CD14-positive monocyte (primary cell): ENCODE data around the gene CHD1. TPM values are rescaled to one million over a fixed set of nuclear protein-coding genes. Genes with fewer than 3 reads are reported as not detected.
A peak's percentile ranks its signal among the peaks of the same experiment; 100 is the strongest.

Experiments used
- DNase-seq, 3 donors: peaks; one replicate each; pipeline ENCODE4 v3.0.0-alpha.2; 2011 to 2022
- H2AFZ ChIP-seq: 2 replicates; pipeline ENCODE4 v1.6.0; 2012; ENCODE audit warnings: mild to moderate bottlenecking, low read depth, low read length, inconsistent platforms; ENCODE audit not compliant: insufficient read depth, poor library complexity, severe bottlenecking
- H3K27ac ChIP-seq, 2 donors: 1 replicate in 1 of 2; 2 replicates in 1 of 2; pipeline ENCODE4 v1.5.1; 2012 to 2013; ENCODE audit warnings: low read length in 2 of 2, control low read depth in 1 of 2, inconsistent platforms in 1 of 2, low read depth in 1 of 2, mild to moderate bottlenecking in 1 of 2
- H3K27me3 ChIP-seq, 2 donors: one replicate each; pipeline versions ENCODE4 v1.6.0 to v1.6.1; 2011 to 2013; ENCODE audit warnings: low read length in 2 of 2; ENCODE audit not compliant: control insufficient read depth in 2 of 2, insufficient read depth in 2 of 2
- H3K36me3 ChIP-seq, 2 donors: replicated peaks in 1 of 2; 1 replicate in 1 of 2; 2 replicates in 1 of 2; pipeline versions ENCODE4 v1.5.1 to v1.6.1; 2012 to 2013; ENCODE audit warnings: low read length in 2 of 2, control low read depth in 1 of 2, inconsistent platforms in 1 of 2, mild to moderate bottlenecking in 1 of 2; ENCODE audit not compliant: insufficient read depth in 2 of 2, control insufficient read depth in 1 of 2
- H3K4me1 ChIP-seq, 2 donors: 1 replicate in 1 of 2; 2 replicates in 1 of 2; pipeline versions ENCODE4 v1.5.1 to v1.6.1; 2012 to 2013; ENCODE audit warnings: low read length in 2 of 2, control low read depth in 1 of 2, inconsistent platforms in 1 of 2, mild to moderate bottlenecking in 1 of 2, moderate library complexity in 1 of 2; ENCODE audit not compliant: insufficient read depth in 2 of 2, control insufficient read depth in 1 of 2
- H3K4me2 ChIP-seq: replicated peaks from 2 replicates; pipeline ENCODE3; 2012; ENCODE audit warnings: low read length, moderate library complexity, mild to moderate bottlenecking; ENCODE audit not compliant: poor library complexity, severe bottlenecking; ENCODE audit errors: extremely low read depth
- H3K4me3 ChIP-seq, 3 experiments: fragments of 200-600 bp in 1 of 3; sonication (generic) in 1 of 3; replicated peaks in 1 of 3; 1 replicate in 2 of 3; 2 replicates in 1 of 3; pipeline ENCODE4 v1.5.1; 2011 to 2013; ENCODE audit warnings: low read length in 3 of 3, mild to moderate bottlenecking in 3 of 3, control low read depth in 2 of 3, low read depth in 2 of 3, inconsistent platforms in 1 of 3, moderate library complexity in 1 of 3
- H3K79me2 ChIP-seq: 2 replicates; pipeline ENCODE4 v1.6.0; 2012; ENCODE audit warnings: mild to moderate bottlenecking, control low read depth, inconsistent platforms, low read length, moderate library complexity; ENCODE audit not compliant: insufficient read depth
- H3K9ac ChIP-seq: 2 replicates; pipeline ENCODE4 v1.6.0; 2017; ENCODE audit warnings: low read length, mild to moderate bottlenecking; ENCODE audit not compliant: insufficient read depth, poor library complexity, severe bottlenecking
- H3K9me3 ChIP-seq, 2 donors: replicated peaks in 1 of 2; 1 replicate in 1 of 2; 2 replicates in 1 of 2; pipeline versions ENCODE4 v1.5.1 to v1.6.1; 2012 to 2013; ENCODE audit warnings: low read length in 2 of 2, control low read depth in 1 of 2; ENCODE audit not compliant: control insufficient read depth in 1 of 2, insufficient read depth in 1 of 2
- H4K20me1 ChIP-seq: 2 replicates; pipeline ENCODE4 v1.6.0; 2012; ENCODE audit warnings: mild to moderate bottlenecking, low read length, control low read depth, moderate library complexity; ENCODE audit not compliant: insufficient read depth
- H3K27ac Mint-ChIP-seq, 7 donors: one replicate each; pipeline ENCODE4 v1.8.0; 2020; ENCODE audit warnings: mild to moderate bottlenecking in 7 of 7, mixed read lengths in 7 of 7, moderate library complexity in 6 of 7, inconsistent platforms in 2 of 7
- H3K27me3 Mint-ChIP-seq, 3 donors: one replicate each; pipeline ENCODE4 v1.8.0; 2021 to 2022; ENCODE audit warnings: low read depth in 3 of 3, mild to moderate bottlenecking in 3 of 3, mixed read lengths in 3 of 3, moderate library complexity in 3 of 3, inconsistent platforms in 1 of 3
- H3K36me3 Mint-ChIP-seq, 2 donors: one replicate each; pipeline ENCODE4 v1.8.0; 2020; ENCODE audit warnings: mixed read lengths in 2 of 2, inconsistent platforms in 1 of 2, mild to moderate bottlenecking in 1 of 2
- H3K4me1 Mint-ChIP-seq: one replicate; pipeline ENCODE4 v1.8.0; 2020; ENCODE audit warnings: mild to moderate bottlenecking, mixed read lengths
- H3K4me3 Mint-ChIP-seq, 2 donors: one replicate each; pipeline ENCODE4 v1.8.0; 2020; ENCODE audit warnings: mild to moderate bottlenecking in 2 of 2, mixed read lengths in 2 of 2, moderate library complexity in 1 of 2
- H3K9me3 Mint-ChIP-seq, 7 donors: one replicate each; pipeline ENCODE4 v1.8.0; 2020 to 2022; ENCODE audit warnings: mixed read lengths in 7 of 7, mild to moderate bottlenecking in 6 of 7, moderate library complexity in 6 of 7, inconsistent platforms in 2 of 7
- CTCF ChIP-seq: fragments of 200-600 bp; IDR thresholded peaks from one replicate; pipeline ENCODE4 v1.8.0; 2022; ENCODE audit warnings: antibody characterized with exemption, mild to moderate bottlenecking
- WGBS: methylation state at CpG from one replicate; pipeline ENCODE4 v1.1.5; 2013; ENCODE audit warnings: missing lambda C conversion rate; ENCODE audit not compliant: insufficient coverage; 5-methylcytosine and 5-hydroxymethylcytosine counted together
- intact Hi-C, 2 donors: fragments of 100-400 bp; cut with micrococcal nuclease; formaldehyde crosslinking; loops; one replicate each; pipeline versions ENCODE4 v1.15.0 to v1.15.1; 2023
- polyA plus RNA-seq, 3 donors: library from polyadenylated mRNA; depleted of rRNA in 1 of 3; unstranded in 2 of 3; stranded (reverse) in 1 of 3; fragments of 300-500 nt in 2 of 3; fragments of >200 nt in 1 of 3; fragmentation: Illumina TruSeq in 2 of 3; gene quantifications; 1 replicate in 2 of 3; 2 replicates in 1 of 3; pipeline ENCODE4 v1.2.3, GENCODE V29; 2012 to 2021

The CHD1 gene
- polyA plus RNA-seq, 3 donors: 3.1 to 45.7 (median 6.7) TPM

GRCh38 chr5:98905857-98906688 lies 22.7 kb downstream of the CHD1 start:
- WGBS: no CpG with 5 or more reads among the region's 3 CpGs
- Mint-ChIP-seq H3K36me3 (peaks cover 38 to 52% of the 10 kb centered on the region in 2 donors), H3K4me3 (no peak overlapping the region), H3K27me3 (no peaks in the 10 kb centered on the region), H3K27ac (peak overlapping the region in 1 of 7 donors; percentile 11), H3K9me3 (no peaks in the 10 kb centered on the region), H3K4me1 (peaks cover 21% of the 10 kb centered on the region)
- Histone ChIP-seq H3K9ac (no peak overlapping the region), H3K27me3 (no peaks in the 10 kb centered on the region), H3K27ac (no peak overlapping the region), H3K4me1 (peaks cover 9 to 17% of the 10 kb centered on the region in 2 donors), H2AFZ (no peak overlapping the region), H4K20me1 (peaks cover 96% of the 10 kb centered on the region), H3K4me3 (no peak overlapping the region), H3K36me3 (peaks cover 38 to 68% of the 10 kb centered on the region in 2 donors), H3K4me2 (no peak overlapping the region), H3K9me3 (no peaks in the 10 kb centered on the region), H3K79me2 (peaks cover 95% of the 10 kb centered on the region)
- peak; percentile 25 to 58 (median 35) for DNase-seq
- TF ChIP-seq CTCF: peak; percentile 91
- intact Hi-C loops: loop anchor here (2.0 to 5.0 kb wide), 3 partner anchors 126 to 156 kb away; no protein-coding TSS in a partner anchor

GRCh38 chr5:98904780-98905179 lies 24.0 kb downstream of the CHD1 start:
- H3K9ac ChIP-seq: no peak overlapping the region
- DNase-seq: no peak
- no peaks in the 10 kb centered on the region for H3K9me3 Mint-ChIP-seq
- H3K79me2 ChIP-seq: peaks cover 82% of the 10 kb centered on the region
- H3K27me3 Mint-ChIP-seq: no peaks in the 10 kb centered on the region
- H3K36me3 Mint-ChIP-seq: peaks cover 45 to 58% of the 10 kb centered on the region in 2 donors
- 96% methylated on average over 4 of the region's 6 CpGs for WGBS
- peaks cover 51 to 72% of the 10 kb centered on the region in 2 donors for H3K36me3 ChIP-seq
- no peak overlapping the region for H2AFZ ChIP-seq
- H3K27ac Mint-ChIP-seq: no peak overlapping the region
- H4K20me1 ChIP-seq: peaks cover 92% of the 10 kb centered on the region
- H3K27ac ChIP-seq: no peak overlapping the region
- H3K4me1 ChIP-seq: peaks cover 5 to 10% of the 10 kb centered on the region in 2 donors
- intact Hi-C loops: loop anchor here (5.0 kb wide), 2 partner anchors 128 to 158 kb away; no protein-coding TSS in a partner anchor
- no peak for TF ChIP-seq CTCF
- H3K4me3 Mint-ChIP-seq: no peak overlapping the region
- peaks cover 13% of the 10 kb centered on the region for H3K4me1 Mint-ChIP-seq
- H3K4me2 ChIP-seq: no peak overlapping the region
- no peak overlapping the region for H3K4me3 ChIP-seq
- H3K27me3 ChIP-seq: no peaks in the 10 kb centered on the region
- H3K9me3 ChIP-seq: no peaks in the 10 kb centered on the region
